Duodenal mucosa (tissue), 2 donors: ENCODE data around the gene SCYGR6.
A peak's percentile ranks its signal among the peaks of the same experiment; 100 is the strongest.

Experiments used
- H3K27ac ChIP-seq: one replicate; pipeline ENCODE4 v1.7.0; 2013; ENCODE audit warnings: low read depth, low read length
- H3K27me3 ChIP-seq, 2 donors: one replicate each; pipeline ENCODE4 v1.7.0; 2013; ENCODE audit warnings: low read length in 2 of 2, control low read depth in 1 of 2; ENCODE audit not compliant: insufficient read depth in 2 of 2, control insufficient read depth in 1 of 2
- H3K36me3 ChIP-seq, 2 donors: one replicate each; pipeline ENCODE4 v1.7.0; 2013; ENCODE audit warnings: low read length in 2 of 2, control low read depth in 1 of 2; ENCODE audit not compliant: insufficient read depth in 2 of 2, control insufficient read depth in 1 of 2
- H3K4me1 ChIP-seq, 2 donors: one replicate each; pipeline ENCODE4 v1.7.0; 2013; ENCODE audit warnings: low read length in 2 of 2, control low read depth in 1 of 2; ENCODE audit not compliant: insufficient read depth in 2 of 2, control insufficient read depth in 1 of 2
- H3K4me3 ChIP-seq, 2 donors: one replicate each; pipeline ENCODE4 v1.7.0; 2013; ENCODE audit warnings: low read length in 2 of 2, low read depth in 1 of 2
- H3K9ac ChIP-seq, 2 donors: one replicate each; pipeline ENCODE4 v1.7.0; 2013; ENCODE audit warnings: low read length in 2 of 2, low read depth in 1 of 2
- H3K9me3 ChIP-seq, 2 donors: one replicate each; pipeline ENCODE4 v1.7.0; 2013; ENCODE audit warnings: low read length in 2 of 2, control low read depth in 1 of 2; ENCODE audit not compliant: control insufficient read depth in 1 of 2

Gene SCYGR6

DNA sequence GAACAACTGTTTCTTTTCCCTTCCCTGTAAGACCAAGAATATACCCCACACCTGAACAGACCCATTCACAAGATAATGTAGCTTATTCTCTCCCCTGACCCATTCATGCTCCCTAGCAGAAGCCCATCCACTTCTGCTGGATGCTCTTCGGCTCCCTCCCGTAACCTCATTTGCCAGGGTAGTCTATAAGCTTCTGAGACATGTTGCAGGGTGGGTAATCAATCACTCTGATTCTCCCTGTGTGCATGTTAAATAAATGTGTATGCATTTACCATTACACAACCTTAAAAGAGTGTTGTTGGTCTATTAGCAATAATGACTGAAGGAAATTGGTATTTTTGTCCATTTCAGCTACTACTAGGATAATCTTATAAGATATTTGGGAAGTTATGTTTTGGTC is 8.1 kb downstream of the SCYGR6 start:
- no peaks in the 10 kb centered on the region for H3K9me3 ChIP-seq
- no peak overlapping the region for H3K9ac ChIP-seq
- H3K4me3 ChIP-seq: peak overlapping the region; percentile 0 to 72
- H3K4me1 ChIP-seq: peaks cover 0 to 8% of the 10 kb centered on the region in 2 donors
- no peaks in the 10 kb centered on the region for H3K27me3 ChIP-seq
- H3K27ac ChIP-seq: no peak overlapping the region
- no peaks in the 10 kb centered on the region for H3K36me3 ChIP-seq

DNA sequence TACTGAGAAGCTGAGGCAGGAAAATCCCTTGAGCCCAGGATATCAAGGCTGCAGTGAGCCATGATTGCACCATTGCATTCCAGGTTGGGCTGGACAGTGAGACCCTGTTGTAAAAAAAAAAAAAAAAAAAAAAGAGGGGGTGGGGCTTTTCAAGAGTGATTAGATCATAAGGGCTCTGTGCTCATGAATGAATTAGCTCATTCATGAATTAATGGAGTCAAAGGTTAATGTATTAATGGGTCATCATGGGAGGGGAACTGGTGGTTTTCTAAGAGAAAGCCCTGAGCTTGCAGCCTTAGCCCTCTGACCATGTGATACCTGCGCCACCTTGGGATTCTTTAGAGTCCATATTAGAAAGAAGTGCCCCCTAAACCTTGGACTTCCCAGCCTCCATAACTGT is 11.3 kb downstream of the SCYGR6 start:
- Histone ChIP-seq H3K9me3 (no peaks in the 10 kb centered on the region), H3K27ac (no peak overlapping the region), H3K9ac (no peak overlapping the region), H3K4me3 (no peak overlapping the region), H3K4me1 (peaks cover 0 to 8% of the 10 kb centered on the region in 2 donors), H3K36me3 (no peaks in the 10 kb centered on the region), H3K27me3 (no peaks in the 10 kb centered on the region)

DNA sequence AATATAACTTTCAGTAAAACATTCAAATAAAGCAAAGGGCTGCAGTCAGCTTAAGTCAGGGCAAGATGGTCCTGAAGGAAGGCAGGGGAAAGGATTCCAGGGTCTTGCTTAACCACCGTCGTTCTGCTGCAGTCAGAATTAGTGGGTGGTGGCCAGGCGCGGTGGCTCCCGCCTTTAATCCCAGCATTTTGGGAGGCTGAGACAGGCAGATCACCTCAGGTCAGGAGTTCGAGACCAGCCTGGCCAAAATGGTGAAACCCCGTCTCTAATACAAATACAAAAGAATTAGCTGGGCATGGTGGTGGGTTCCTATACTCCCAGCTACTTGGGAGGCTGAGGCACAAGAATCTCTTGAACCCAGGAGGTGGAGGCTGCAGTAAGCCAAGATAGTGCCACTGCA is 13.6 kb downstream of the SCYGR6 start:
- H3K27me3 ChIP-seq: no peaks in the 10 kb centered on the region
- no peaks in the 10 kb centered on the region for H3K36me3 ChIP-seq
- no peak overlapping the region for H3K4me3 ChIP-seq
- H3K9me3 ChIP-seq: no peaks in the 10 kb centered on the region
- peaks cover 11 to 22% of the 10 kb centered on the region in 2 donors for H3K4me1 ChIP-seq
- H3K9ac ChIP-seq: no peak overlapping the region
- no peak overlapping the region for H3K27ac ChIP-seq

DNA sequence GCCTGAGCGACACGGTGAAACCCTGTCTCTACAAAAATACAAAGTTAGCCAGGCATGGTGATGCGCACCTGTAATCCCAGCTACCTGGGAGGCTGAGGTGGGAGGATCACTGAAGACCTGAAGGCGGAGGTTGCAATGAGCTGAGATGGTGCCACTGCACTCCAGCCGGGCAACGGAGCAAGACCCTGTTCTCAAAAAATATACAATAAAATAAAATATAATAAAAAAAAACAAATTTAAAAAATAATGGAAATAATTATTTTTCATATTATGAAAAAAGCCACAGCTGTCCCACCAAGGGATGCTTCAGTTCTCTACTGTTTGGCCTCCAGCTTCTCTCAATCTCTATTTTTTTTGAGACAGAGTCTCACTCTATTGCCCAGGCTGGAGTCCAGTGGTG is 17.2 kb downstream of the SCYGR6 start:
- Histone ChIP-seq H3K4me3 (no peak overlapping the region), H3K9ac (no peak overlapping the region), H3K27ac (no peak overlapping the region), H3K36me3 (no peaks in the 10 kb centered on the region), H3K27me3 (no peaks in the 10 kb centered on the region), H3K9me3 (no peaks in the 10 kb centered on the region), H3K4me1 (peaks cover 23 to 24% of the 10 kb centered on the region in 2 donors)

DNA sequence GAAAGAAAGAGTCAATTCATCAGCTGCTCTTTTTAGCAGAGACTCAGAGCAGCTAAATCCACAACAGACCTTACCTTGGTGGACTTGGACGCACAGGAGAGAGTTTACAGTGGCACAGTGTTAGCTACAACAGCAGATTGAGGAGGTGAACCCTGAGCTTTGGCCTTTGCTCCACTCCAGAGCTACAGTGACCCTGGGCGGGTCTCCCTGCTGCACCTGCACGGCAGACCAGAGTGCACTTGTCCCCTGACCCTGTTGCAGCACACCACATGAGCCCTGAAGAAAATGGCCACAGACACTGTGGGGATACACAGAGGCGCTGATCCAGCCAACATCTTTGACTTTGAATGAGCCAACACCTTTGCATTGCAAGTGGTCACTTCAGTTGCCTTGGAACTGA is 17.7 kb downstream of the SCYGR6 start:
- Histone ChIP-seq H3K27ac (no peak overlapping the region), H3K4me3 (peak overlapping the region in 1 of 2 donors; percentile 44), H3K9ac (peak overlapping the region in 1 of 2 donors; percentile 32), H3K4me1 (peaks cover 23 to 28% of the 10 kb centered on the region in 2 donors), H3K9me3 (no peaks in the 10 kb centered on the region), H3K27me3 (no peaks in the 10 kb centered on the region), H3K36me3 (no peaks in the 10 kb centered on the region)

DNA sequence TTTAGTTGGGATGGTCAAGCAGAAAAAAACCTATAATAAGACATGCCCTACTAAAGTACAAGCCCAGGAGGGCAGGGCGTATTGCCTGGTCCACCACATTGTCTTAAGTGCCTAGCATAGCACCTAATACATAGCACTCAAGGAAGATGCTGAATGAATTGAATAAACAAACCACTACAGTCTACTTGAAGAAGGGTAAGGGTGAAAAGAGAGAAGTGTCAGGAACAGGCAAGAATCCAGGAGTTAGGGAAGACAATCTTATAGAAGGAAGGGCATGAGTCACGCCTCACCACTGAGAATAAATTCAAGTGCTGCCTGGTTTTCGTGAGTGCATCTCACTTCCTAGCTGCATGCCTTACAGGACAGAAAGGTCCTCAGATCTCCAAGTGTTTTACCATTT is 20.6 kb downstream of the SCYGR6 start:
- Histone ChIP-seq H3K4me1 (peaks cover 23 to 30% of the 10 kb centered on the region in 2 donors), H3K27me3 (no peaks in the 10 kb centered on the region)

DNA sequence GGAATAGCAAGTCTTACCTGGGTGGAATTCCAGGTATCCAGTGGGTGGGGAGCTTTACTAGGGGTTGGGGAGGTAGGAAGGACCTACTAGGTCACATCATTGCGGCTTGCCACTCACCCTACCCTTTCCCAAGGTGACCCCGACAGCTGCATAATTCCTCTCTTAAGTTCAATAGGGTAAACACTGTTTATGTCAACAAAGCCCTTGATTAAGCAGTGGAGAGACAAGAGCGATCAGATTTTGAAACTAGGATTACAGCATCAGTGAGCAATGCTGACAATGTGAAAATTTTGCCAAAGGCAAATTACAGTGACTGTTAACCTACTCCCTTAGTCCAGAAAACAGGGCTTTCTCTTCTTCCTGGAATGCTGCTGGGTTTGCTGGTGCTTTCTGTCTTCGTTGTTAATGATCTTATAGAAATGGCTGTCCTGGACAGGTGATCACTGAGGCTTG is 21.3 kb downstream of the SCYGR6 start:
- Histone ChIP-seq H3K9ac (no peak overlapping the region), H3K9me3 (no peaks in the 10 kb centered on the region), H3K36me3 (peaks cover 0 to 10% of the 10 kb centered on the region in 2 donors), H3K27ac (no peak overlapping the region), H3K4me1 (peaks cover 23 to 30% of the 10 kb centered on the region in 2 donors), H3K4me3 (no peak overlapping the region), H3K27me3 (no peaks in the 10 kb centered on the region)

More for the DNA sequence above, 20.6 kb downstream of the SCYGR6 start:
- no peaks in the 10 kb centered on the region for H3K9me3 ChIP-seq
- H3K27ac ChIP-seq: no peak overlapping the region
- no peak overlapping the region for H3K4me3 ChIP-seq
- peaks cover 0 to 7% of the 10 kb centered on the region in 2 donors for H3K36me3 ChIP-seq
- H3K9ac ChIP-seq: no peak overlapping the region

DNA sequence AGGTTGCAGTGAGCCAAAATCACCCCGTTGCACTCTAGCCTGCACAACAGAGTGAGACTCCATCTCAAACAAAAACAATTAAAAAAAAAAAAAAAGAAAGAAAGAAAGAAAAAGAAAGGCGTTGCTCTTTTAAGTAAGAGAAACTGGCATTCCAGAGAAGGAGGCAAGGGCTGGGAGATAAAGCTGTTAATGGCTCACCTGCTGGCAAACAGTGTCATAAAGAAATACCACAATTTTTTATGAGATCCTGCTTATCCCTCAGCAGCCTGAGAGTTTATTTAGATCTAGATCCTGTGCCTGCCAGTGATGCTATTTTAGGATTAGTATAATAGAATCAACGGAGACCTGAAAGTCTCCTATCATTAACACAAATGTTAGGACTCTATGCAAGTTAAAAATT is 23.0 kb downstream of the SCYGR6 start:
- Histone ChIP-seq H3K9ac (no peak overlapping the region), H3K9me3 (no peaks in the 10 kb centered on the region), H3K4me3 (no peak overlapping the region), H3K27me3 (no peaks in the 10 kb centered on the region), H3K36me3 (peaks cover 0 to 10% of the 10 kb centered on the region in 2 donors), H3K27ac (no peak overlapping the region), H3K4me1 (peaks cover 16 to 23% of the 10 kb centered on the region in 2 donors)

DNA sequence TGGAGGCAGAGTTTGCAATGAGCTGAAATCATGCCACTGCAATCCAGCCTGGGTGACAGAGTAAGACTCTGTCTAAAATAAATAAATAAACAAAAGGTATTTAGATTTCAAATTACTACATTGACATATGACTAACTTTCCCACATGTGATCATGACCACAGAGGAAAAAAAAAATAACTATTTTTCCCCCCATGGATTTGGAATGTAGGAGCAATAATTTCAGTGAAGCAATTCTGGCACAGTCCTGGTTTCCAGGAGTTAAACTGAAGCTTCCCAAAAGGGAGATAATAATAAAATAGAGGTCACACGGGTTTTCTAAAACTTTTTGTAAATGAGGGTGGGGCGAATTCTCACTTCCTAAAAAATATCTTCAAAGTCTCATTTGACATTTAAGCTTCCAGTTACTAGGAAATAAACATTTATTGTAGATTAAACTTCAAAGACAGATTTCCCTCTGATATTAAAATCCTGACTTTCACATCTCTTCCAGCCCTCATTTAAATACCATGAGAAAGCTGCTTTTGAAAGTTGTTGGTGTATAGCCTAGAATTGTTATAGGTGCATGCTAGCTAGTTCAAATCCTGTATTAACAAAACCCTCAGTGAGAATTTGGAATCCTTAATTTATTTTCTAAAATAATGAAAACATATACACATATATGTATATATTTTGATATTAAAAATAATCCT is 27.4 kb downstream of the SCYGR6 start:
- no peak overlapping the region for H3K27ac ChIP-seq
- H3K9ac ChIP-seq: no peak overlapping the region
- no peaks in the 10 kb centered on the region for H3K9me3 ChIP-seq
- peaks cover 0 to 10% of the 10 kb centered on the region in 2 donors for H3K36me3 ChIP-seq
- no peaks in the 10 kb centered on the region for H3K27me3 ChIP-seq
- no peak overlapping the region for H3K4me3 ChIP-seq
- H3K4me1 ChIP-seq: peaks cover 0 to 5% of the 10 kb centered on the region in 2 donors

DNA sequence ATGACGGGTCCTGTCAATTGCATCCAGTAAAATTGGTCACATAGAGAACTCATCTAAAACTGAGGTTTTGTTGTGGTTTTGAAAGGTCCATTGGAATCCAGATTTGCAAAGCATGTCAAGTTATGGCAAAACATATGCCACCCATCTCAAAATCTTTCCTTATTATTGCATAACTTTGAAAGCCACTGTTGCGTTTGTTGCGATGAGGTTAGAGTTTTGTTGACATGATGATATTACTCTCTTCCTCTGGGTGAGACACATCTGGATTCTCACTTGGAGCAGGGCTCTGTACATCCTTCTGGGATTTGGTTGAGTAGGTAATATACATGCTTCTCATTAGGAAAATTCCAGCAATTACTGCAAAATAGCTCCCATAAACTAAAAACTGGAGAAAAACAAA is 37.4 kb downstream of the SCYGR6 start:
- Histone ChIP-seq H3K9me3 (no peaks in the 10 kb centered on the region), H3K27me3 (no peaks in the 10 kb centered on the region), H3K9ac (no peak overlapping the region), H3K36me3 (peaks cover 4 to 8% of the 10 kb centered on the region in 2 donors), H3K27ac (no peak overlapping the region), H3K4me3 (no peak overlapping the region), H3K4me1 (no peaks in the 10 kb centered on the region)
